ENCODE measurements around the gene DPCD. TPM values are rescaled to one million over a fixed set of nuclear protein-coding genes. Genes with fewer than 3 reads are reported as not detected.
"Not testable (repeated sequence)": the region's sequence is repeated elsewhere in the genome, so short reads cannot be mapped to it uniquely, and the experiment has no call there.

The DPCD gene
- total RNA-seq, 1 donor, result 10.0 TPM

GRCh38 chr10:101617102-101617823 is 29.1 kb downstream of the DPCD start:
- peak in 1 of 3 donors; percentile 23 for DNase-seq (ENCODE audit: low read depth in 2 of 3, low spot score in 2 of 3)

GRCh38 chr10:101617824-101618568 is 29.9 kb downstream of the DPCD start:
- no peak for DNase-seq (ENCODE audit: low read depth in 2 of 3, low spot score in 2 of 3)

GRCh38 chr10:101618871-101619270 is 30.8 kb downstream of the DPCD start:
- no peak for DNase-seq (ENCODE audit: low read depth in 2 of 3, low spot score in 2 of 3)

GRCh38 chr10:101619983-101620382 is 31.9 kb downstream of the DPCD start:
- DNase-seq (ENCODE audit: low read depth in 2 of 3, low spot score in 2 of 3), result no peak

- no peak for DNase-seq (ENCODE audit: low read depth in 2 of 3, low spot score in 2 of 3)
These were observed 35.4 kb downstream of the DPCD start for GRCh38 chr10:101623528-101623927.

GRCh38 chr10:101624526-101625102 is 36.5 kb downstream of the DPCD start:
- no peak for DNase-seq (ENCODE audit: low read depth in 2 of 3, low spot score in 2 of 3)

- DNase-seq (ENCODE audit: low read depth in 2 of 3, low spot score in 2 of 3), result no peak
These were observed 37.8 kb downstream of the DPCD start for GRCh38 chr10:101625821-101626412.

GRCh38 chr10:101629837-101630632 is 41.9 kb downstream of the DPCD start:
- no peak for DNase-seq (ENCODE audit: low read depth in 2 of 3, low spot score in 2 of 3)

- no peak for DNase-seq (ENCODE audit: low read depth in 2 of 3, low spot score in 2 of 3)
These were observed 42.5 kb downstream of the DPCD start for GRCh38 chr10:101630633-101630920.

- no peak for DNase-seq (ENCODE audit: low read depth in 2 of 3, low spot score in 2 of 3)
These were observed 43.8 kb downstream of the DPCD start for GRCh38 chr10:101631821-101632475.

- DNase-seq (ENCODE audit: low read depth in 2 of 3, low spot score in 2 of 3), result not testable (repeated sequence)
These were observed 45.4 kb downstream of the DPCD start for GRCh38 chr10:101633510-101633909.

- DNase-seq (ENCODE audit: low read depth in 2 of 3, low spot score in 2 of 3), result no peak
These were observed 51.2 kb downstream of the DPCD start for GRCh38 chr10:101639141-101639900.

- DNase-seq (ENCODE audit: low read depth in 2 of 3, low spot score in 2 of 3), result no peak
These were observed 55.4 kb downstream of the DPCD start for GRCh38 chr10:101643546-101643945.

GRCh38 chr10:101644002-101644401 is 55.9 kb downstream of the DPCD start:
- DNase-seq (ENCODE audit: low read depth in 2 of 3, low spot score in 2 of 3), result no peak

- DNase-seq (ENCODE audit: low read depth in 2 of 3, low spot score in 2 of 3), result no peak
These were observed 57.5 kb downstream of the DPCD start for GRCh38 chr10:101645659-101646058.

GRCh38 chr10:101646364-101646763 is 58.2 kb downstream of the DPCD start:
- no peak for DNase-seq (ENCODE audit: low read depth in 2 of 3, low spot score in 2 of 3)

- DNase-seq (ENCODE audit: low read depth in 2 of 3, low spot score in 2 of 3), result no peak
These were observed 59.1 kb downstream of the DPCD start for GRCh38 chr10:101647255-101647654.

GRCh38 chr10:101649525-101650085 is 61.5 kb downstream of the DPCD start:
- DNase-seq (ENCODE audit: low read depth in 2 of 3, low spot score in 2 of 3), result no peak

- DNase-seq (ENCODE audit: low read depth in 2 of 3, low spot score in 2 of 3), result no peak
These were observed 62.7 kb downstream of the DPCD start for GRCh38 chr10:101650863-101651262.
